ENCODE measurements around the gene RTN4. TPM values are rescaled to one million over a fixed set of nuclear protein-coding genes. Genes with fewer than 3 reads are reported as not detected.

Gene RTN4
- total RNA-seq, 2 donors from 2014 or later, result 126 to 161 TPM

- peak overlapping the region in 1 of 2 donors; percentile 11 for H3K27ac Mint-ChIP-seq
- no peak for DNase-seq (ENCODE audit: low spot score)
- H3K9me3 Mint-ChIP-seq, result no peaks in the 10 kb centered on the region
- no peak overlapping the region for H3K4me3 Mint-ChIP-seq
- ATAC-seq, result no peak
- H3K4me1 Mint-ChIP-seq (ENCODE audit: low read depth in 2 of 2), result peaks cover 11 to 39% of the 10 kb centered on the region in 2 donors
- H3K27me3 Mint-ChIP-seq, result no peaks in the 10 kb centered on the region
- no peaks in the 10 kb centered on the region for H3K36me3 Mint-ChIP-seq
Measured at GRCh38 chr2:55018619-55019018, 31.6 kb downstream of the RTN4 start.

GRCh38 chr2:55017880-55018279, 32.4 kb downstream of the RTN4 start:
- ATAC-seq, result no peak
- H3K27ac Mint-ChIP-seq, result peak overlapping the region in 1 of 2 donors; percentile 11
- no peak for DNase-seq (ENCODE audit: low spot score)
- H3K4me1 Mint-ChIP-seq (ENCODE audit: low read depth in 2 of 2), result peaks cover 16 to 46% of the 10 kb centered on the region in 2 donors
- H3K27me3 Mint-ChIP-seq, result no peaks in the 10 kb centered on the region
- H3K9me3 Mint-ChIP-seq, result no peaks in the 10 kb centered on the region
- H3K4me3 Mint-ChIP-seq, result no peak overlapping the region
- no peaks in the 10 kb centered on the region for H3K36me3 Mint-ChIP-seq

- Mint-ChIP-seq H3K36me3 (no peaks in the 10 kb centered on the region), H3K27ac (peak overlapping the region in 1 of 2 donors; percentile 11), H3K9me3 (no peaks in the 10 kb centered on the region), H3K4me3 (no peak overlapping the region), H3K27me3 (no peaks in the 10 kb centered on the region), H3K4me1 (ENCODE audit: low read depth in 2 of 2) (peaks cover 16 to 46% of the 10 kb centered on the region in 2 donors)
- ATAC-seq, result no peak
- DNase-seq (ENCODE audit: low spot score), result no peak
Measured at GRCh38 chr2:55017428-55017827, 32.8 kb downstream of the RTN4 start.

GRCh38 chr2:55014962-55015939, 35.0 kb downstream of the RTN4 start:
- no peaks in the 10 kb centered on the region for H3K36me3 Mint-ChIP-seq
- H3K9me3 Mint-ChIP-seq, result no peaks in the 10 kb centered on the region
- H3K4me3 Mint-ChIP-seq, result no peak overlapping the region
- DNase-seq (ENCODE audit: low spot score) (peak; percentile 62), ATAC-seq (no peak)
- peaks cover 17 to 59% of the 10 kb centered on the region in 2 donors for H3K4me1 Mint-ChIP-seq (ENCODE audit: low read depth in 2 of 2)
- H3K27ac Mint-ChIP-seq, result no peak overlapping the region
- H3K27me3 Mint-ChIP-seq, result no peaks in the 10 kb centered on the region

GRCh38 chr2:55013936-55014335, 36.3 kb downstream of the RTN4 start:
- no peaks in the 10 kb centered on the region for H3K27me3 Mint-ChIP-seq
- no peaks in the 10 kb centered on the region for H3K9me3 Mint-ChIP-seq
- H3K4me3 Mint-ChIP-seq, result no peak overlapping the region
- DNase-seq (ENCODE audit: low spot score) (no peak), ATAC-seq (no peak)
- H3K4me1 Mint-ChIP-seq (ENCODE audit: low read depth in 2 of 2), result peaks cover 19 to 55% of the 10 kb centered on the region in 2 donors
- H3K36me3 Mint-ChIP-seq, result no peaks in the 10 kb centered on the region
- H3K27ac Mint-ChIP-seq, result no peak overlapping the region

GRCh38 chr2:55012672-55013484, 37.4 kb downstream of the RTN4 start:
- DNase-seq (ENCODE audit: low spot score), result no peak
- Mint-ChIP-seq H3K4me1 (ENCODE audit: low read depth in 2 of 2) (peaks cover 22 to 48% of the 10 kb centered on the region in 2 donors), H3K27ac (peak overlapping the region in 1 of 2 donors; percentile 2), H3K9me3 (no peaks in the 10 kb centered on the region), H3K27me3 (no peaks in the 10 kb centered on the region), H3K4me3 (no peak overlapping the region), H3K36me3 (no peaks in the 10 kb centered on the region)
- ATAC-seq, result no peak

GRCh38 chr2:55011831-55012671, 38.2 kb downstream of the RTN4 start:
- peak overlapping the region in 1 of 2 donors; percentile 10 for H3K27ac Mint-ChIP-seq
- H3K4me3 Mint-ChIP-seq, result no peak overlapping the region
- H3K27me3 Mint-ChIP-seq, result no peaks in the 10 kb centered on the region
- H3K36me3 Mint-ChIP-seq, result no peaks in the 10 kb centered on the region
- ATAC-seq, result no peak
- peaks cover 30 to 52% of the 10 kb centered on the region in 2 donors for H3K4me1 Mint-ChIP-seq (ENCODE audit: low read depth in 2 of 2)
- no peak for DNase-seq (ENCODE audit: low spot score)
- H3K9me3 Mint-ChIP-seq, result no peaks in the 10 kb centered on the region

- Mint-ChIP-seq H3K27ac (peak overlapping the region; percentile 55 to 73), H3K4me1 (ENCODE audit: low read depth in 2 of 2) (peaks cover 40 to 63% of the 10 kb centered on the region in 2 donors), H3K4me3 (peak overlapping the region; percentile 89), H3K9me3 (no peaks in the 10 kb centered on the region), H3K36me3 (no peaks in the 10 kb centered on the region), H3K27me3 (no peaks in the 10 kb centered on the region)
- DNase-seq (ENCODE audit: low spot score) (no peak), ATAC-seq (peak in 1 of 2 donors; percentile 61)
Measured at GRCh38 chr2:55010915-55011314, 39.3 kb downstream of the RTN4 start.

GRCh38 chr2:55010149-55010591, 40.1 kb downstream of the RTN4 start:
- Mint-ChIP-seq H3K27ac (peak overlapping the region; percentile 55 to 73), H3K27me3 (no peaks in the 10 kb centered on the region), H3K36me3 (no peaks in the 10 kb centered on the region), H3K4me3 (peak overlapping the region; percentile 89), H3K4me1 (ENCODE audit: low read depth in 2 of 2) (peaks cover 42 to 61% of the 10 kb centered on the region in 2 donors), H3K9me3 (no peaks in the 10 kb centered on the region)
- no peak for DNase-seq (ENCODE audit: low spot score)
- peak; percentile 88 to 91 for ATAC-seq

- DNase-seq (ENCODE audit: low spot score), result no peak
- peaks cover 44 to 62% of the 10 kb centered on the region in 2 donors for H3K4me1 Mint-ChIP-seq (ENCODE audit: low read depth in 2 of 2)
- no peaks in the 10 kb centered on the region for H3K9me3 Mint-ChIP-seq
- no peaks in the 10 kb centered on the region for H3K27me3 Mint-ChIP-seq
- ATAC-seq, result peak in 1 of 2 donors; percentile 15
- peak overlapping the region; percentile 89 for H3K4me3 Mint-ChIP-seq
- no peaks in the 10 kb centered on the region for H3K36me3 Mint-ChIP-seq
- peak overlapping the region; percentile 55 to 73 for H3K27ac Mint-ChIP-seq
Measured at GRCh38 chr2:55009277-55010060, 40.8 kb downstream of the RTN4 start.

GRCh38 chr2:55006306-55006705, 43.9 kb downstream of the RTN4 start:
- DNase-seq (ENCODE audit: low spot score), result no peak
- Mint-ChIP-seq H3K9me3 (no peaks in the 10 kb centered on the region), H3K36me3 (no peaks in the 10 kb centered on the region), H3K27me3 (no peaks in the 10 kb centered on the region), H3K4me1 (ENCODE audit: low read depth in 2 of 2) (peaks cover 50 to 62% of the 10 kb centered on the region in 2 donors), H3K4me3 (peak overlapping the region; percentile 5), H3K27ac (peak overlapping the region in 1 of 2 donors; percentile 45)
- ATAC-seq, result no peak
